Osteocyte (in vitro differentiated cells): ENCODE data around the gene AP3B1. TPM values are rescaled to one million over a fixed set of nuclear protein-coding genes. Genes with fewer than 3 reads are reported as not detected.
A peak's percentile ranks its signal among the peaks of the same experiment; 100 is the strongest.

Experiments used
- DNase-seq: peaks from one replicate; pipeline ENCODE4 v3.0.0; 2021; ENCODE audit warnings: mixed read lengths; ENCODE audit not compliant: unreplicated experiment; ENCODE audit errors: extremely low spot score
- H3K27ac Mint-ChIP-seq: one replicate; pipeline ENCODE4 v1.8.0; 2021; ENCODE audit warnings: mild to moderate bottlenecking, mixed read lengths; ENCODE audit not compliant: unreplicated experiment
- H3K27me3 Mint-ChIP-seq: one replicate; pipeline ENCODE4 v1.8.0; 2021; ENCODE audit warnings: mixed read lengths; ENCODE audit not compliant: unreplicated experiment
- H3K36me3 Mint-ChIP-seq: one replicate; pipeline ENCODE4 v1.8.0; 2021; ENCODE audit warnings: mixed read lengths; ENCODE audit not compliant: unreplicated experiment
- H3K4me1 Mint-ChIP-seq: one replicate; pipeline ENCODE4 v1.8.0; 2021; ENCODE audit warnings: mixed read lengths; ENCODE audit not compliant: unreplicated experiment
- H3K4me3 Mint-ChIP-seq: one replicate; pipeline ENCODE4 v1.8.0; 2021; ENCODE audit warnings: mild to moderate bottlenecking, moderate library complexity, mixed read lengths; ENCODE audit not compliant: unreplicated experiment
- H3K9me3 Mint-ChIP-seq: one replicate; pipeline ENCODE4 v1.8.0; 2021; ENCODE audit warnings: mixed read lengths; ENCODE audit not compliant: unreplicated experiment
- total RNA-seq: library from RNA; stranded (reverse); gene quantifications from 2 replicates; pipeline ENCODE4 v1.2.1, GENCODE V29; 2021
- TF ChIP-seq, protein P1 (sequence below): fragments of 200-600 bp; sonication (generic); IDR thresholded peaks from 2 replicates; pipeline ENCODE4 v1.5.0; 2021; ENCODE audit warnings: antibody characterized with exemption, mild to moderate bottlenecking, moderate library complexity

Gene AP3B1
- total RNA-seq, 1 donor from 2014 or later, result 57.0 TPM

GRCh38 chr5:78275998-78276543, 18.4 kb downstream of the AP3B1 start:
- Mint-ChIP-seq H3K36me3 (peaks cover 3% of the 10 kb centered on the region), H3K4me3 (no peak overlapping the region), H3K27ac (no peak overlapping the region), H3K9me3 (no peaks in the 10 kb centered on the region), H3K4me1 (peaks cover 19% of the 10 kb centered on the region), H3K27me3 (no peaks in the 10 kb centered on the region)
- no peak for DNase-seq
- TF ChIP-seq, protein P1, sequence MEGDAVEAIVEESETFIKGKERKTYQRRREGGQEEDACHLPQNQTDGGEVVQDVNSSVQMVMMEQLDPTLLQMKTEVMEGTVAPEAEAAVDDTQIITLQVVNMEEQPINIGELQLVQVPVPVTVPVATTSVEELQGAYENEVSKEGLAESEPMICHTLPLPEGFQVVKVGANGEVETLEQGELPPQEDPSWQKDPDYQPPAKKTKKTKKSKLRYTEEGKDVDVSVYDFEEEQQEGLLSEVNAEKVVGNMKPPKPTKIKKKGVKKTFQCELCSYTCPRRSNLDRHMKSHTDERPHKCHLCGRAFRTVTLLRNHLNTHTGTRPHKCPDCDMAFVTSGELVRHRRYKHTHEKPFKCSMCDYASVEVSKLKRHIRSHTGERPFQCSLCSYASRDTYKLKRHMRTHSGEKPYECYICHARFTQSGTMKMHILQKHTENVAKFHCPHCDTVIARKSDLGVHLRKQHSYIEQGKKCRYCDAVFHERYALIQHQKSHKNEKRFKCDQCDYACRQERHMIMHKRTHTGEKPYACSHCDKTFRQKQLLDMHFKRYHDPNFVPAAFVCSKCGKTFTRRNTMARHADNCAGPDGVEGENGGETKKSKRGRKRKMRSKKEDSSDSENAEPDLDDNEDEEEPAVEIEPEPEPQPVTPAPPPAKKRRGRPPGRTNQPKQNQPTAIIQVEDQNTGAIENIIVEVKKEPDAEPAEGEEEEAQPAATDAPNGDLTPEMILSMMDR, result no peak

DNA sequence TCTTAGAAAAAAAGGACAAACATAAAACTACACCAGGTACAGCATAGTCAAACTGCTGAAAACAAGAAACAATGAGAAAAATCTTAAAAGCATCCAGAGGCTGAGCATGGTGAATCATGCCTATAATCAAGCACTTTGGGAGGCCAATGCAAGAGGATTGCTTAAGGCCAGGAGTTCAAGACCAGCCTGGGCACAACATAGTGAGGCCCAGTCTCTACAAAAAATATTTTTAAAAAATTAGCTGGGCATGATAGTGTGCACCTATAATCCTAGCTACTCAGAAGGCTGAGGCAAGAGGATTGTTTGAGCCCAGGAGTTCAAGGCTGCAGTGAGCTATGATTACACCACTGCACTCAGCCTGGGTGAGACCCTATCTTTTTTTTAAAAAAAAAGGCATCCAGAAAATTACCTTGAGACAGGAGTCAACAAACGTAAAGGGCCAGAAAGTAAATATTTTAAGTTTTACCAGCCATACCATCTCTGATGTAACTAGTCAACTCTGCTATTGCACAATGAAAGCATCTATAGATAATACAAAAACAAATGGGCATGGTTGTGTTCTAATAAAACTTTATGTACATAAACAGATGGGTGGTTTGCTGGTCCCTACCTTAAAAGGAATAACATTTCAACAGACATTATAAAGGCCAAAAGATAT, 19.8 kb downstream of the AP3B1 start:
- H3K36me3 Mint-ChIP-seq, result peaks cover 3% of the 10 kb centered on the region
- H3K4me1 Mint-ChIP-seq, result peaks cover 20% of the 10 kb centered on the region
- DNase-seq, result no peak
- H3K27ac Mint-ChIP-seq, result no peak overlapping the region
- no peaks in the 10 kb centered on the region for H3K27me3 Mint-ChIP-seq
- TF ChIP-seq, protein P1, result no peak
- H3K9me3 Mint-ChIP-seq, result no peaks in the 10 kb centered on the region
- no peak overlapping the region for H3K4me3 Mint-ChIP-seq

DNA sequence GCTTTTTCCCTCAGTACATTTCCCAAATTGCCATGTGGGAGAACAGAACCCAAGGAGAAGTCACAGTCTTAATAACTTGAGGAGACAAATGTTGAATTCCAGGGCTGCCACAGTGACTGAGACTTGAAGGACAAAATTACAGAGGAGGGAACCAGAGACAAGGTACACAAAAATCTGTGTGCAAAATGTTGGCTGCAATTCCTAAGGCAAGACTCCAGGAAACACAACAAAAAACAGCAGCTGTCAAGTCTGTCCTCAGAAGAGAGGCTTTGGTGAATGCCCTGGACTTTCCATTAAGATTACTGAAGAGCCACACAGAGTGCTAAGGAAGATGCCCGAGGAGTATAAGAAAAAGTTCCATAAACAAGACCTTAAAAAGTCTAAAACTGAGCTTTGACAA, 21.1 kb downstream of the AP3B1 start:
- peaks cover 22% of the 10 kb centered on the region for H3K4me1 Mint-ChIP-seq
- H3K36me3 Mint-ChIP-seq, result peaks cover 3% of the 10 kb centered on the region
- no peak for DNase-seq
- no peak overlapping the region for H3K27ac Mint-ChIP-seq
- H3K27me3 Mint-ChIP-seq, result no peaks in the 10 kb centered on the region
- H3K4me3 Mint-ChIP-seq, result no peak overlapping the region
- no peaks in the 10 kb centered on the region for H3K9me3 Mint-ChIP-seq
- TF ChIP-seq, protein P1, result no peak

- TF ChIP-seq, protein P1, result no peak
- Mint-ChIP-seq H3K4me1 (peaks cover 23% of the 10 kb centered on the region), H3K9me3 (no peaks in the 10 kb centered on the region), H3K27me3 (no peaks in the 10 kb centered on the region), H3K27ac (no peak overlapping the region), H3K4me3 (no peak overlapping the region), H3K36me3 (peaks cover 3% of the 10 kb centered on the region)
- no peak for DNase-seq
These were observed 22.7 kb downstream of the AP3B1 start for GRCh38 chr5:78271766-78272165.

DNA sequence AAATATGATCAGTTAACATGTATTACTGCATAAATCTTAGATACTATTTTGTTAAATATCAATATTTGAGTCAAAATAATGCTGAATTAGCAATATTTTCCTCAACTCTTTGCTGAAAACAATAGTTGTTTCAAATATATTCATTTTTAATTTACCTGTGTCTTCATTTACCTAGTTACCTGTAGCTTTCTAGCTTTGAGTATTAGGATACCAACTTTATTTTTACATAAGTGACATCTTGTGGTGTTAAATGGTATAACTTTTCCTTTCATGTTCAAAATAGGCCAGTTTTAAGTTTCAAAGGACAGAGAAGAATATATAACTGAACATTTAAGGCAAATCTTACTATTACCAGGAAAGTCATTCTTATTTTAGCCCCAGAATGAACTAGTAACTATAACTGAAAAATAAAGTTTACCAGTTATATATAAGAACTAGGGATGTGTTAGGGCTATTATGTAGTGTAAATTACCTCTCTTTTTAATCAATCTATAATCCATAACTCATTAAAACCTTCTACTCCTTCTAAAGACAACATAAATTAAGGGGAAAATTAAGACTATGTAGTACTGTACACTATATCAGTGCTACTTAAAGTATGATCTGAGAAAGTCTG, 25.3 kb downstream of the AP3B1 start:
- Mint-ChIP-seq H3K9me3 (no peaks in the 10 kb centered on the region), H3K27ac (no peak overlapping the region), H3K27me3 (no peaks in the 10 kb centered on the region), H3K4me1 (peaks cover 22% of the 10 kb centered on the region), H3K36me3 (peaks cover 6% of the 10 kb centered on the region), H3K4me3 (no peak overlapping the region)
- TF ChIP-seq, protein P1, result peak; percentile 63
- no peak for DNase-seq
